ENCODE data around the gene CBY3.

DNA sequence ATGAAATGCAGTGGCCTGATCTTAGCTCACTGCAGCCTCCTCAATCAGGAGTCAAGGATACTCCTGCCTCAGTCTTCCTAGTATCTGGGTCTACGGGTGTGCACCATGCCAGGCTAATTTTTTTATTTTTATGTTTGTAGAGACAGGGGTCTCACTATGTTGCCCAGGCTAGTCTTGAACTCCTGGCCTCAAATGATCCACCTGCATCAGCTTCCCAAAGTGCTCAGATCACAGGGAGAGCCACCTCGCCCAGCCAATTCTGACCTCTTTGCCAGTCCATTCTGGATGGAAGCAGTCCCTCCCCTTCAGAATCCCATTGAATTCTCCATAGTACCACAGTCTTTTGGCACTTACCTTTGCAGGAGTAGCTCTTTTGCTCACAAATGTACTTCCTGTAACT is 16.3 kb upstream of the CBY3 start:
- TF ChIP-seq, protein P1, sequence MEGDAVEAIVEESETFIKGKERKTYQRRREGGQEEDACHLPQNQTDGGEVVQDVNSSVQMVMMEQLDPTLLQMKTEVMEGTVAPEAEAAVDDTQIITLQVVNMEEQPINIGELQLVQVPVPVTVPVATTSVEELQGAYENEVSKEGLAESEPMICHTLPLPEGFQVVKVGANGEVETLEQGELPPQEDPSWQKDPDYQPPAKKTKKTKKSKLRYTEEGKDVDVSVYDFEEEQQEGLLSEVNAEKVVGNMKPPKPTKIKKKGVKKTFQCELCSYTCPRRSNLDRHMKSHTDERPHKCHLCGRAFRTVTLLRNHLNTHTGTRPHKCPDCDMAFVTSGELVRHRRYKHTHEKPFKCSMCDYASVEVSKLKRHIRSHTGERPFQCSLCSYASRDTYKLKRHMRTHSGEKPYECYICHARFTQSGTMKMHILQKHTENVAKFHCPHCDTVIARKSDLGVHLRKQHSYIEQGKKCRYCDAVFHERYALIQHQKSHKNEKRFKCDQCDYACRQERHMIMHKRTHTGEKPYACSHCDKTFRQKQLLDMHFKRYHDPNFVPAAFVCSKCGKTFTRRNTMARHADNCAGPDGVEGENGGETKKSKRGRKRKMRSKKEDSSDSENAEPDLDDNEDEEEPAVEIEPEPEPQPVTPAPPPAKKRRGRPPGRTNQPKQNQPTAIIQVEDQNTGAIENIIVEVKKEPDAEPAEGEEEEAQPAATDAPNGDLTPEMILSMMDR (IDR thresholded peaks at IDR 0.05): no peak
- TF ChIP-seq POLR2A (IDR thresholded peaks at IDR 0.05): no peak

All from uterus (tissue), 2 donors.